GM18870 (cell line): Measurements from ENCODE around the gene PNMA6E.
"Not testable (repeated sequence)": the region's sequence is repeated elsewhere in the genome, so short reads cannot be mapped to it uniquely, and the experiment has no call there.

Source experiments
- ATAC-seq: cut with Tn5 transposase; IDR thresholded peaks from one replicate; pipeline ENCODE4 v1.9.1; 2021; ENCODE audit warnings: moderate library complexity; ENCODE audit not compliant: unreplicated experiment

Gene PNMA6E

GRCh38 chrX:153409414-153410101 lies 8.4 kb upstream of the PNMA6E start:
- ATAC-seq = no peak

GRCh38 chrX:153408871-153409351 lies 7.8 kb upstream of the PNMA6E start:
- ATAC-seq = no peak

- no peak for ATAC-seq
Measured at GRCh38 chrX:153408221-153408721, 7.1 kb upstream of the PNMA6E start.

GRCh38 chrX:153407736-153408135 lies 6.6 kb upstream of the PNMA6E start:
- ATAC-seq = no peak

DNA sequence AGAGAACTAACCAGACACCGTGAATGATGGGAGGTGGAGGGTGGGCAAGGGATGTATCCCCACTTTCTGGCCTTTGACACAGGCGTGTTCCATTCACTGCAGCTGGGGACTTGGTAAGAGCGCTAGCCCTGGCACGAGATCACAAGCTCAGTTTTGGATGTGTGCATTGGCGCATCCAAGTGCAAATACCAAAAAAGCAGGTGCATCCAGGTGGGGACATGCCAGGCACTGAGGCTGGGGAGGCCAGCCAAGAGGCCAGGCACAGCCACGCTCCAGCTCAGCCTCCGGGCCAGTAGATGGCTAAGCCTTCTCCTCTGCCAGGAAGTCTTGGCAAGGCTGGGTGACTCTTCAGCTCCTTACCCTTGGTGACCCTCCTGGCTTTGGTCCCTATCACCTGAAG lies 5.8 kb upstream of the PNMA6E start:
- ATAC-seq = no peak

GRCh38 chrX:153406011-153406410 lies 4.9 kb upstream of the PNMA6E start:
- ATAC-seq = no peak

DNA sequence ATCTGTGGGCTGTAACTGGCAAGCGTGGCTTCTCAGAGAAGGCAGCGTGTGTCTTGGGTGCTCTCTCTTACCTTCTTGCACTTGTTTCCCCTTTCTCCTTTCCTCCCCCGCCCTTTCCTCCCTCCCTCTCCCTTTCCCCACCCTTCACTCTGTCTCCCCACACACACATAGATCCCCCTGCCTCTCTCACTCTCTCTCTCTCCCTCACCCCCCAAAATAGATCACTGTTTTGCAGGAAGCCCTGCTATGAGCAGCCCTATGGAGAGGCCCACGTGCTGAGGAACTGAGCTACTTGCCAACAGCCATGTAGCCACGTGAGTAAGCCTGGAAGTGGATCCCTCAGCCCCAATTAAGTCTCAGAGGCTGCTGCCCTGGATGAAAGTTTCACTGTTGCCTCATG lies 4.3 kb upstream of the PNMA6E start:
- no peak for ATAC-seq

DNA sequence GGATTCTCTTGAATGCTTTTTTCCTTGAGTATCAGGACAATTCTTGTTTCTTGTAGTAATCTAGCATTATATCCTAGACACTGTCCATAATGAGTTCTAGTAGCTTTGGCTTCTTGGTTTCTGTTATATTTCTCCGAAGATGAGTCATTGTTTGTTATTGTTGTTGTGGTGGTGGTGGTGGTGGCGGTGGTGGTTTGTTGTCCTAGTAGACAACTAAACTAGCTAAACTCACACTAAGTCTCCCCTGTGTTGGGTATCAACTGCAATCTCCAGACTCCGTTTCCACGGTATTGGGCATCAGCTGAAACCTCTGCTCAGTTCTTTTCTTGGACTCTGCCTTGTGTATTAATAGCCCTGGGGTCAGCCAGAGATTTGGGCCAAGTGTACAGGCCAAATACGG lies 3.2 kb upstream of the PNMA6E start:
- not testable (repeated sequence) for ATAC-seq

- no peak for ATAC-seq
Measured at GRCh38 chrX:153400146-153401132, 711 bp downstream of the PNMA6E start.

DNA sequence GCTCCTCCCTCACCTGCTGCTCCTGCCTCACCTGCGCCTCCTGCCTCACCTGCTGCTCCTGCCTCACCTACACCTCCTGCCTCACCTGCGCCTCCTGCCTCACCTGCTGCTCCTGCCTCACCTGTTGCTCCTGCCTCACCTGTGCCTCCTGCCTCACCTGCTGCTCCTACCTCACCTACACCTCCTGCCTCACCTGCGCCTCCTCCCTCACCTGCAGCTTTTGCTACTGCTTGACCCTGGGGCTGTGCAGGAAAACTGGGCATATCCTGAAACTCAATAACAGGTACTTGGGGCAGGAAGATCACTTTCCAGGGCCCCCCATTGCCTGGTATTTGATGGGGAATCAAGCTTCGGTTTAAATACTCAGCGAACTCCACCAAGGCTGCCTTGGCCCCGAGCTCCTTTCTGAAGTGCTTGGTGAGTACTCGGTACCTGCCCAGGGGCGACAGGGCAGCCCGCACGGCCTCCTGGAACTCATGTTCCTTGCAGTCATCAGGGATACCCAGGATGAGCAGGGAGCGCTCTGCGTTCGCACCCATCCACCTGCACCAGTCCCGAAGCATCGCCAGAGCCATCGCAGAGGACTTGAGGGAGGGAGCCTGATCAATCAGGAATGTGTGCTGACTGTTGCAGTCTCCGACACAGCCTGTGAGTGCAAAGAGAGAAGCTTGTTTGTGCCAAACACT lies 2.7 kb downstream of the PNMA6E start:
- ATAC-seq = no peak

DNA sequence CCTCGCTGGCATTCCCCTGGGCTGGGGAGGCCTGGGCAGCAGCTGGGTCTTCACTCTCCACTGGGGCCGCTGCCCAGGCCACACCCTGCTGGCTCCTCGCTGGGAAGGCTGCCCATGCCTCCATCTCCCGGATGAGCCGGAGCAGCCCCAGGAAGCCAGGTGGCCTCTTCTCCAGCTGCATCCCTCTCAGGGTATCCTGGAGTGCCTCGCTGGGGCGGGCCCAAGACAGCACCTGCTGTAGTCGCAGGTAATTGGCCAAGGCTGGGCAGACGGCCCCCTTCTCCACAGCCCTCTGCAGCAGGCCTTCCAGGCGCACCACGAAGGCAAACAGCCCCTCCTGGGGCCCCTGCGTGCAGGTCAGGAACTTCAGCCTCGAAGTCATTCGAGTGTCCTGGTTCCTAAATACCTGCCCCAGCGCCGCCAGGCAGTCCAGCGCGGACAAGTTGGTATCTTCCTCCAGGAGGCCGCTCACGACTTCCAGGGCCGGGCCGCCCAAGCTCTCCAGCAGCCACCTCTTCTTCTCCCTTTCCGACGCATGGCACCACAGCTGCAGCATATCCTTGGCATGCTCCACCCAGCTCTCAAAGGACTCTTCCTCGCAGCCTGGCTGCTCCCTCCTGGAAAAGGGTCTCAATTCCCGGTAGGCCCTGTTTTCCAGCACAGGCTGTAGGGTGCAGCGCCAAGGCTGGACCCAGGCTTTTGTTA lies 3.7 kb downstream of the PNMA6E start:
- ATAC-seq = no peak

DNA sequence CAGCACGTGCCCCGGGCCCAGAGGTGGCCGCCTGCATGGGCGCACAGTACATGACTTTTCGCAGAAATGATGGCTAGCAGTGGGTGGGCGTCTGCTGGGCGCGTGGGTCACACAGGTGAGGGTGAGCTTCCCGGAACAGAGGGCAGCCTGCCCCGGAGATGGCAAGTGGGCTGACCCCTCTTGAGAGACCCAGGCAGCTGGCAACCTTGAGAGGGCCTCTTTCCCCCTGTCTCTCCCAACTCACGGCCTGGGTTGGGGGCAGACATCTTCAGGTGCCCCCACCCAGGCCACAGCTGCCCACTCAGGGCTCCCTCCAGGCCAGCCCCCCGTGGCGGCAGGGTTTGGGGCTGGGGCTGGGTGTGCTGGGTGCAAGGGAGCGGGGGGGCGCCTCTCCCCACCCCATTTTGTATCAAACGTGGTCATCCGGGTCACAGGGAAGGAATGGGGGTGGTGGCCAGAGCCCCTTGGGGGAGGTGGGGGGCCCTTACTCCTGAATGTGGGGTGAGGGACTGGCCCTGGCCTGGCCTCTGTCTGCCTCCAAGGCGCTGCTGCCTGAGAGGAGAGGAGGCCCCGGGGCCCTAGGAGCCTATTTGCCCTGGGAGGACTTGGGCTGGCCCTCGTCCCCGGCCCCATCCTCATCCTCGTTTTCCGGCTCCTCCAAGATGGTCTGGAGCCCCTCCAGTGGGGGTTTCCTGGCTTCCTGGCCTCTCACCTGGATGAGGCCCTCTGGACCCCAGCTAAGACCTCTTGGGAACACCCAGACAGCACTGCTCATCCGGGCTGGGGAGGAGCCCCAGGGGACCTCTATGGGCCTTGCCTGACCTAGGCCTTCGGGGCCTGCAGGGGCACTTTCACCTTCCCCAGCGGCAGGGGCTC lies 4.6 kb downstream of the PNMA6E start:
- ATAC-seq = no peak

- ATAC-seq = no peak
Measured at GRCh38 chrX:153395613-153396319, 5.4 kb downstream of the PNMA6E start.

- no peak for ATAC-seq
Measured at GRCh38 chrX:153394612-153395011, 6.5 kb downstream of the PNMA6E start.

DNA sequence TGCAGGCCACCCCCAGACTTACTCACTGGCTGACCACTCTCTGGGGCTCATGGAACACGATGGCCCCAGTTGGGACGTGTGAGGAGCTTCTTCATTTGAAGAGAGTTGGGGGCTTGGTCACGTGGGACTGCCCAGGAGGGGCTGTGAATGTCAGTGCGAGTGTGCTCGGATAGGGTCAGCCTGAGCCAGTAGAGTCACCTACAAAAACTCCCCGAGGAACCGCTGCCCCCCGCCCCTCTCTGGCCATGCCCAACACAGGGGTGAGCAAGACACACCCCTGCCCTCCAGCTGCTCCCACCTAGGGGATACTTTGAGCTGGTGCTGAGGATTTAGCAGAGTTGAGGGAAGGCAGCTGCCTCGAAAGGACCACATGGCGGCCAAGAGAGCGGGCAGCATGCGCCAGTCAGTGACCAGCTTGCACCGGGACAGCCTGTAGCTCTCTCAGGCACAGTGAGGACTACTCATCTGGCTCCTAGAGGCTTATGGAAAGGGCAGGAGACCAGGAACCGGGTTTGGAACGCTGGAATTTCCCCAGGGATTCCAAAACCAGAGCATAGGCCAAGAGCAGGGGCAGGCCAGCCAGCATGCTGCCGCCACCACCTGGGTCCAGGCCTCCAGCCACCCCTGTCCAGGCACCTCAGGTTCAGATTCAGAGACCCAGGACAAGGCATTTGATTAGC lies 8.4 kb downstream of the PNMA6E start:
- no peak for ATAC-seq

GRCh38 chrX:153389460-153389768 lies 11.7 kb downstream of the PNMA6E start:
- not testable (repeated sequence) for ATAC-seq

- no peak for ATAC-seq
Measured at GRCh38 chrX:153388722-153389459, 12.3 kb downstream of the PNMA6E start.
